ENCODE results near the gene SLC23A2. TPM values are rescaled to one million over a fixed set of nuclear protein-coding genes. Genes with fewer than 3 reads are reported as not detected.
"Not testable (repeated sequence)": the region's sequence is repeated elsewhere in the genome, so short reads cannot be mapped to it uniquely, and the experiment has no call there.

The SLC23A2 gene
- total RNA-seq, 1 donor from 2014 or later, result 12.5 TPM

GRCh38 chr20:4902788-4903187 is 98.5 kb downstream of the SLC23A2 start:
- DNase-seq (ENCODE audit: low spot score), result no peak

- no peak for DNase-seq (ENCODE audit: low spot score)
These were observed 100.1 kb downstream of the SLC23A2 start for GRCh38 chr20:4901031-4901818.

GRCh38 chr20:4898282-4899244 is 102.7 kb downstream of the SLC23A2 start:
- DNase-seq (ENCODE audit: low spot score), result peak; percentile 64

GRCh38 chr20:4897600-4897999 is 103.7 kb downstream of the SLC23A2 start:
- DNase-seq (ENCODE audit: low spot score), result peak; percentile 52

- DNase-seq (ENCODE audit: low spot score), result no peak
These were observed 104.3 kb downstream of the SLC23A2 start for GRCh38 chr20:4896971-4897497.

GRCh38 chr20:4896119-4896702 is 105.1 kb downstream of the SLC23A2 start:
- no peak for DNase-seq (ENCODE audit: low spot score)

- peak; percentile 14 for DNase-seq (ENCODE audit: low spot score)
These were observed 106.3 kb downstream of the SLC23A2 start for GRCh38 chr20:4894981-4895381.

- no peak for DNase-seq (ENCODE audit: low spot score)
These were observed 106.9 kb downstream of the SLC23A2 start for GRCh38 chr20:4894409-4894808.

- no peak for DNase-seq (ENCODE audit: low spot score)
These were observed 107.6 kb downstream of the SLC23A2 start for GRCh38 chr20:4893709-4894108.

GRCh38 chr20:4891997-4892396 is 109.3 kb downstream of the SLC23A2 start:
- no peak for DNase-seq (ENCODE audit: low spot score)

- DNase-seq (ENCODE audit: low spot score), result no peak
These were observed 110.0 kb downstream of the SLC23A2 start for GRCh38 chr20:4891190-4891763.

GRCh38 chr20:4889446-4889845 is 111.9 kb downstream of the SLC23A2 start:
- DNase-seq (ENCODE audit: low spot score), result no peak

GRCh38 chr20:4887586-4887985 is 113.7 kb downstream of the SLC23A2 start:
- DNase-seq (ENCODE audit: low spot score), result no peak

GRCh38 chr20:4886771-4887527 is 114.4 kb downstream of the SLC23A2 start:
- DNase-seq (ENCODE audit: low spot score), result peak; percentile 17

GRCh38 chr20:4885877-4886276 is 115.4 kb downstream of the SLC23A2 start:
- DNase-seq (ENCODE audit: low spot score), result no peak

- no peak for DNase-seq (ENCODE audit: low spot score)
These were observed 117.8 kb downstream of the SLC23A2 start for GRCh38 chr20:4883546-4883945.

- peak; percentile 17 for DNase-seq (ENCODE audit: low spot score)
These were observed 118.3 kb downstream of the SLC23A2 start for GRCh38 chr20:4883051-4883450.

GRCh38 chr20:4881006-4881730 is 120.1 kb downstream of the SLC23A2 start:
- no peak for DNase-seq (ENCODE audit: low spot score)

- no peak for DNase-seq (ENCODE audit: low spot score)
These were observed 121.3 kb downstream of the SLC23A2 start for GRCh38 chr20:4880051-4880450.

GRCh38 chr20:4878099-4878498 is 123.2 kb downstream of the SLC23A2 start:
- DNase-seq (ENCODE audit: low spot score), result not testable (repeated sequence)

All from umbilical cord (tissue), 2 donors.